ENCODE results near the gene MYL11. TPM values are rescaled to one million over a fixed set of nuclear protein-coding genes. Genes with fewer than 3 reads are reported as not detected.
A peak's percentile ranks its signal among the peaks of the same experiment; 100 is the strongest.

The MYL11 gene
- total and polyA plus RNA-seq, 5 donors from 2014 or later: 1.7 to 4.1 TPM; not detected in 3

DNA sequence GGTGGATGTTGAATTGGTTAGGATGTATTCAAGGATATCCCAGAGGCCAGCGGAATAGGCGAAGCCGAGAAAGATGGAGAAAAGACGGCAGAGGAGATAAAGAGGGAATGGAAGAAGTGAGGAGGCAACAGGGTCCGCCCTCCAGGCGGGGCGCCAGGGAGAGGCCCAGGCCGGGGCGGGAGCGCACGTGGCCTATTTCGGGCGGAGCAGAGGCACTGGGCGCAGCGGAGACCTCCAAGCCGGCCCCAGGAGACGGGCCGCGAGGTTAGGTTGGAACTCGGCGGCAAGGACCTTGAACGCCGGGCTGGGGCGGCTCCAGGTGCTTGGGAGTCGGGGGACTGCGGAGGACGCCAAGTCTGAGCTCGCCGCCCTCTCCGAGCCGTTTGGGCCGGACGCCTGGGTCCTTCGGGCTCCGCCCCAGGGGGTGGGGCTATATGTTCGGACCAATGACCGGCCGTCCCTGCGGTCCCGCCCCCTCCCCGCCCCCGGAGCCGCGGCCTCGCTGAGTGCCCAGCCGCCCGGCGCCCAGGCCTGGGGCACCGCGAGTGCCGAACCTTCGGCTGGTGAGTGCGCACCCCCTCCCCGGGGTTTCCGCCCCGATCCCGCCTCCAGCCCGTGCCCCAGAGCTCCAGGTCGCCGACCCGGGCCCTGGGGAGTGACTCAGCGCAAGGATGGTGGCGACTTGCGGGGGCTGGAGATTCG is 32.7 kb downstream of the MYL11 start, which contains the start of gene ZNF771:
Gene ZNF771, plus strand, starts transcription at position 505 of the 702 bp plus-strand sequence. CDS start 448 bp downstream, outside the sequence.
- Histone ChIP-seq H3K4me3 (ENCODE audit: low read depth, low read length) (peak within 1 kb of the TSS; percentile 73), H3K9me3 (ENCODE audit: control insufficient read depth in 2 of 2, low read length in 2 of 2) (no peaks in the 10 kb centered on the region), H3K27ac (ENCODE audit: insufficient read depth, low read length, poor library complexity, severe bottlenecking) (peak within 1 kb of the TSS; percentile 69), H3K36me3 (ENCODE audit: control insufficient read depth, insufficient read depth, low read length) (peaks cover 5% of the 10 kb centered on the region), H3K27me3 (ENCODE audit: control insufficient read depth, insufficient read depth, low read length) (no peaks in the 10 kb centered on the region), H3K4me1 (ENCODE audit: control insufficient read depth, insufficient read depth, low read length, poor library complexity, severe bottlenecking) (peaks cover 22% of the 10 kb centered on the region)
- DNase-seq (peak; percentile 80 to 90 (median 87)), ATAC-seq (ENCODE audit: low read depth in 2 of 2) (peak; percentile 83 to 87)
- Mint-ChIP-seq H3K36me3 (peaks cover 5% of the 10 kb centered on the region), H3K27me3 (no peaks in the 10 kb centered on the region), H3K27ac (peak within 1 kb of the TSS; percentile 52 to 93 (median 93)), H3K4me1 (peaks cover 5 to 34% (median 20%) of the 10 kb centered on the region in 4 donors), H3K9me3 (no peaks in the 10 kb centered on the region), H3K4me3 (peak within 1 kb of the TSS; percentile 97 to 100 (median 98))

DNA sequence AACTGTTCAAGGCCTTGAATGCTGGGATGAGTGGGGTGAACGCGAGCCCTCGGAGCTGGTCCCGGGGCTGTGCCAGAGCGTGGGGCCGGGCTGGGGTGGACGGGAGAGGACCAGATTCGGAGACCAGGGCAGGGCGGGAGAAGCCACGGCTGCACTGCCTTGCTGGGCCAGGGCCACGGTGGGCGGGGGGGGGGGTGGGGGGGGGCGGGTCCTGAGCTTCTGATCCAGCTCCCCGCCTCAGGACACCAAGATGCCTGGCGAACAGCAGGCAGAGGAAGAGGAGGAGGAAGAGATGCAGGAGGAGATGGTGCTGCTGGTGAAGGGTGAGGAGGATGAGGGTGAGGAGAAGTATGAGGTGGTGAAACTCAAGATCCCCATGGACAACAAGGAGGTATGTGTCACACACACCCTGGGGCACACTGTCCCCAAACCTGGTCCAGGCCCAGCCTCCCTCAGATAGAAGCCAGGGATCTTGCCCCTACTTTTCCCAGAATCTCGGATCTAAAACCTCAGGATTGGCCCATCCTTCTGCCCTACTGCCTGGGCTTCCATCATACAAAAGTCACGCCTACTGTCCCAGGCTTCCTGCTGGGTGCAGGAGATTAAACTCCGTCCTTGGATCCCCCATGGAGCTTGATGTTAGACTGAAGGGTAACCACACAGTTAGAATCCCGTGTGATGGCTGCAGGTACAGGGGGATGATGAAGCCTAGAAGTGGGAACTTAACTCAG is 33.4 kb downstream of the MYL11 start:
- peaks cover 5 to 35% (median 21%) of the 10 kb centered on the region in 4 donors for H3K4me1 Mint-ChIP-seq
- no peaks in the 10 kb centered on the region for H3K27me3 Mint-ChIP-seq
- Histone ChIP-seq H3K36me3 (ENCODE audit: control insufficient read depth, insufficient read depth, low read length) (peaks cover 5% of the 10 kb centered on the region), H3K27ac (ENCODE audit: insufficient read depth, low read length, poor library complexity, severe bottlenecking) (peak overlapping the region; percentile 69), H3K27me3 (ENCODE audit: control insufficient read depth, insufficient read depth, low read length) (no peaks in the 10 kb centered on the region), H3K4me1 (ENCODE audit: control insufficient read depth, insufficient read depth, low read length, poor library complexity, severe bottlenecking) (peaks cover 22% of the 10 kb centered on the region), H3K4me3 (ENCODE audit: low read depth, low read length) (no peak overlapping the region), H3K9me3 (ENCODE audit: control insufficient read depth in 2 of 2, low read length in 2 of 2) (no peaks in the 10 kb centered on the region)
- H3K27ac Mint-ChIP-seq: peak overlapping the region in 1 of 3 donors; percentile 59
- no peak for ATAC-seq (ENCODE audit: low read depth in 2 of 2)
- peaks cover 5% of the 10 kb centered on the region for H3K36me3 Mint-ChIP-seq
- no peak for DNase-seq
- H3K9me3 Mint-ChIP-seq: no peaks in the 10 kb centered on the region
- peak overlapping the region; percentile 58 to 99 (median 77) for H3K4me3 Mint-ChIP-seq

DNA sequence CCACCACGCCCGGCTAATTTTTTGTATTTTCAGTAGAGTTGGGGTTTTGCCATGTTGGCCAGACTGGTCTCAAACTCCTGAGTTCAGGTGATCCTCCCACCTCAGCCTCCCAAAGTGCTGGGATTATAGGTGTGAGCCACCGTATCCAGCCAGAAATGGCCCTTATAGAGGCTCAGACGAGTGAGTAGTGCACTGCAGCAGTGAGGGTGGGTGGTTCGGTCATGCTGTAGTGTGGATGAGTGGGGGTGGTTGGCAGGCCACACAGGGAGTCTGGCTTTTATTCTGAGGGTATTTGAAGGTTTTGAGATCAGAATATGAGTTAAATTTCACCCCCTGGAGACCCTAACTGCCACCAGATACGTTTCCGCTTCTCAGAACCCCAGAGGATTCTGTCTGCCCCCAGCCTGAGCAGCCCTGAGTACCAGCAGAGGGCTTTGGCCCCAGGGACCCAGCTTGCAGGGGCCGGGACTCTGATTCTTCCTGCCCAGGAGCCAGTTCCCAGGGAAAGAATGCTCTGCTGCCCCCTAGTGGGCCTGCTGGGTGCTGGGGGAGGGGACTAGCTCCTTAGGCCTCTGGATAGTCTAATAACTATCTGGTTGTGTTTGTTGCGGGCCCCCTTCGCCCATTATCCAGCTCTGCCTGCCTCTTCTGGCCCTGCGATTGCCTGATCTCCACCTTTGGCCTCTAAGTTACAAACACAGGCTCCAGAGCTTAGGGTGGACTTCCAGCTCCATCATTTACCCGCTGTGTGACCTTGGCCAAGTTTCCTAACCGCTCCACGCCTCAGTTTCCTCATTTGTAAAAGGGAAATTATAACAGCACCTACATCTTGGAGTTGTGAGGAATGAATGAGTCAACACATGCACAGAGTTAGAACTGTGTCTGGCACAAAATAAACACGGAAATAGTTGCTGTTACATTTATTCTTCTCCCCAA is 34.8 kb downstream of the MYL11 start:
- Mint-ChIP-seq H3K27me3 (no peaks in the 10 kb centered on the region), H3K4me3 (peak overlapping the region; percentile 61 to 99 (median 82)), H3K36me3 (peaks cover 5% of the 10 kb centered on the region), H3K4me1 (peaks cover 5 to 35% (median 21%) of the 10 kb centered on the region in 4 donors), H3K9me3 (no peaks in the 10 kb centered on the region), H3K27ac (peak overlapping the region in 2 of 3 donors; percentile 56 to 59)
- H3K4me1 ChIP-seq (ENCODE audit: control insufficient read depth, insufficient read depth, low read length, poor library complexity, severe bottlenecking): peaks cover 22% of the 10 kb centered on the region
- ATAC-seq (ENCODE audit: low read depth in 2 of 2): peak; percentile 63 to 64
- peak; percentile 86 to 89 (median 88) for DNase-seq
- no peak overlapping the region for H3K4me3 ChIP-seq (ENCODE audit: low read depth, low read length)
- peaks cover 5% of the 10 kb centered on the region for H3K36me3 ChIP-seq (ENCODE audit: control insufficient read depth, insufficient read depth, low read length)
- no peaks in the 10 kb centered on the region for H3K27me3 ChIP-seq (ENCODE audit: control insufficient read depth, insufficient read depth, low read length)
- H3K9me3 ChIP-seq (ENCODE audit: control insufficient read depth in 2 of 2, low read length in 2 of 2): no peaks in the 10 kb centered on the region
- peak overlapping the region; percentile 15 for H3K27ac ChIP-seq (ENCODE audit: insufficient read depth, low read length, poor library complexity, severe bottlenecking)

GRCh38 chr16:30413112-30413806 is 38.7 kb downstream of the MYL11 start:
- no peaks in the 10 kb centered on the region for H3K9me3 Mint-ChIP-seq
- Histone ChIP-seq H3K27me3 (ENCODE audit: control insufficient read depth, insufficient read depth, low read length) (no peaks in the 10 kb centered on the region), H3K36me3 (ENCODE audit: control insufficient read depth, insufficient read depth, low read length) (peaks cover 5% of the 10 kb centered on the region), H3K9me3 (ENCODE audit: control insufficient read depth in 2 of 2, low read length in 2 of 2) (no peaks in the 10 kb centered on the region), H3K4me3 (ENCODE audit: low read depth, low read length) (no peak overlapping the region), H3K4me1 (ENCODE audit: control insufficient read depth, insufficient read depth, low read length, poor library complexity, severe bottlenecking) (peaks cover 21% of the 10 kb centered on the region), H3K27ac (ENCODE audit: insufficient read depth, low read length, poor library complexity, severe bottlenecking) (no peak overlapping the region)
- H3K27ac Mint-ChIP-seq: peak overlapping the region in 2 of 3 donors; percentile 38 to 42
- DNase-seq (no peak), ATAC-seq (ENCODE audit: low read depth in 2 of 2) (no peak)
- peaks cover 5% of the 10 kb centered on the region for H3K36me3 Mint-ChIP-seq
- H3K4me1 Mint-ChIP-seq: peaks cover 9 to 31% (median 21%) of the 10 kb centered on the region in 4 donors
- no peak overlapping the region for H3K4me3 Mint-ChIP-seq
- H3K27me3 Mint-ChIP-seq: no peaks in the 10 kb centered on the region

GRCh38 chr16:30414159-30414558 is 39.6 kb downstream of the MYL11 start:
- no peaks in the 10 kb centered on the region for H3K9me3 Mint-ChIP-seq
- H3K4me3 Mint-ChIP-seq: no peak overlapping the region
- no peaks in the 10 kb centered on the region for H3K27me3 Mint-ChIP-seq
- peaks cover 5% of the 10 kb centered on the region for H3K36me3 Mint-ChIP-seq
- H3K4me3 ChIP-seq (ENCODE audit: low read depth, low read length): no peak overlapping the region
- peaks cover 5% of the 10 kb centered on the region for H3K36me3 ChIP-seq (ENCODE audit: control insufficient read depth, insufficient read depth, low read length)
- no peak overlapping the region for H3K27ac ChIP-seq (ENCODE audit: insufficient read depth, low read length, poor library complexity, severe bottlenecking)
- DNase-seq (no peak), ATAC-seq (ENCODE audit: low read depth in 2 of 2) (no peak)
- no peaks in the 10 kb centered on the region for H3K27me3 ChIP-seq (ENCODE audit: control insufficient read depth, insufficient read depth, low read length)
- H3K9me3 ChIP-seq (ENCODE audit: control insufficient read depth in 2 of 2, low read length in 2 of 2): no peaks in the 10 kb centered on the region
- H3K27ac Mint-ChIP-seq: no peak overlapping the region
- peaks cover 21% of the 10 kb centered on the region for H3K4me1 ChIP-seq (ENCODE audit: control insufficient read depth, insufficient read depth, low read length, poor library complexity, severe bottlenecking)
- H3K4me1 Mint-ChIP-seq: peaks cover 6 to 29% (median 16%) of the 10 kb centered on the region in 4 donors

GRCh38 chr16:30416047-30416603 is 41.5 kb downstream of the MYL11 start:
- H3K27ac ChIP-seq (ENCODE audit: insufficient read depth, low read length, poor library complexity, severe bottlenecking): no peak overlapping the region
- H3K9me3 Mint-ChIP-seq: no peaks in the 10 kb centered on the region
- ATAC-seq (ENCODE audit: low read depth in 2 of 2): no peak
- H3K27me3 Mint-ChIP-seq: no peaks in the 10 kb centered on the region
- H3K36me3 Mint-ChIP-seq: peaks cover 15% of the 10 kb centered on the region
- no peak for DNase-seq
- H3K27ac Mint-ChIP-seq: peak overlapping the region; percentile 24 to 84 (median 60)
- no peak overlapping the region for H3K4me3 ChIP-seq (ENCODE audit: low read depth, low read length)
- peaks cover 5% of the 10 kb centered on the region for H3K36me3 ChIP-seq (ENCODE audit: control insufficient read depth, insufficient read depth, low read length)
- peak overlapping the region in 3 of 4 donors; percentile 0 to 83 (median 26) for H3K4me3 Mint-ChIP-seq
- H3K27me3 ChIP-seq (ENCODE audit: control insufficient read depth, insufficient read depth, low read length): no peaks in the 10 kb centered on the region
- H3K9me3 ChIP-seq (ENCODE audit: control insufficient read depth in 2 of 2, low read length in 2 of 2): no peaks in the 10 kb centered on the region
- H3K4me1 ChIP-seq (ENCODE audit: control insufficient read depth, insufficient read depth, low read length, poor library complexity, severe bottlenecking): peaks cover 16% of the 10 kb centered on the region
- H3K4me1 Mint-ChIP-seq: peaks cover 3 to 27% (median 13%) of the 10 kb centered on the region in 4 donors
